HEK293 (cell line): Measurements from ENCODE around the gene KLHL21.

Experiments used
- BCL11A ChIP-seq: fragments of 450-650 bp; formaldehyde crosslinking; IDR thresholded peaks from 2 replicates; pipeline ENCODE4 v1.5.1; 2016; ENCODE audit warnings: low read depth, missing biosample characterization, missing genetic modification characterization
- ELK4 ChIP-seq: IDR thresholded peaks from 2 replicates; pipeline ENCODE4 v1.6.1; 2011; ENCODE audit warnings: mild to moderate bottlenecking, low read depth, low read length, borderline replicate concordance
- GLI4 ChIP-seq: fragments of 450-650 bp; formaldehyde crosslinking; IDR thresholded peaks from 2 replicates; pipeline ENCODE4 v1.5.1; 2016; ENCODE audit warnings: missing biosample characterization, missing genetic modification characterization
- OSR2 ChIP-seq: fragments of 450-650 bp; formaldehyde crosslinking; IDR thresholded peaks from 2 replicates; pipeline ENCODE4 v1.5.1; 2016; ENCODE audit warnings: missing biosample characterization, missing genetic modification characterization
- OVOL3 ChIP-seq: fragments of 450-650 bp; formaldehyde crosslinking; IDR thresholded peaks from 2 replicates; pipeline ENCODE4 v1.5.1; 2016; ENCODE audit warnings: missing biosample characterization, missing genetic modification characterization
- PATZ1 ChIP-seq: fragments of 450-650 bp; formaldehyde crosslinking; IDR thresholded peaks from 2 replicates; pipeline ENCODE4 v1.5.1; 2016; ENCODE audit warnings: missing biosample characterization, missing genetic modification characterization
- PRDM4 ChIP-seq: fragments of 450-650 bp; formaldehyde crosslinking; IDR thresholded peaks from 2 replicates; pipeline ENCODE4 v1.5.1; 2017; ENCODE audit warnings: missing biosample characterization, missing genetic modification characterization
- ZBTB1 ChIP-seq: fragments of 450-650 bp; formaldehyde crosslinking; IDR thresholded peaks from 2 replicates; pipeline ENCODE4 v1.5.1; 2016; ENCODE audit warnings: missing biosample characterization, missing genetic modification characterization
- ZBTB20 ChIP-seq: fragments of 450-650 bp; formaldehyde crosslinking; IDR thresholded peaks from 2 replicates; pipeline ENCODE4 v1.5.1; 2016; ENCODE audit warnings: missing biosample characterization, missing genetic modification characterization
- ZBTB21 ChIP-seq: fragments of 450-650 bp; formaldehyde crosslinking; IDR thresholded peaks from 2 replicates; pipeline ENCODE4 v1.5.1; 2017; ENCODE audit warnings: missing biosample characterization, missing genetic modification characterization
- ZBTB49 ChIP-seq: fragments of 450-650 bp; formaldehyde crosslinking; IDR thresholded peaks from 2 replicates; pipeline ENCODE4 v1.5.1; 2016; ENCODE audit warnings: missing biosample characterization, missing genetic modification characterization, low read depth
- ZIC2 ChIP-seq: fragments of 450-650 bp; formaldehyde crosslinking; IDR thresholded peaks from 2 replicates; pipeline ENCODE4 v1.5.1; 2016; ENCODE audit warnings: missing biosample characterization, missing genetic modification characterization
- ZNF140 ChIP-seq: fragments of 450-650 bp; formaldehyde crosslinking; IDR thresholded peaks from 2 replicates; pipeline ENCODE4 v1.5.1; 2016; ENCODE audit warnings: missing biosample characterization, missing genetic modification characterization
- ZNF169 ChIP-seq: fragments of 450-650 bp; formaldehyde crosslinking; IDR thresholded peaks from 2 replicates; pipeline ENCODE4 v1.5.1; 2016; ENCODE audit warnings: missing biosample characterization, missing genetic modification characterization
- ZNF175 ChIP-seq: fragments of 450-650 bp; formaldehyde crosslinking; IDR thresholded peaks from 2 replicates; pipeline ENCODE4 v1.5.1; 2016; ENCODE audit warnings: missing biosample characterization, missing genetic modification characterization
- ZNF19 ChIP-seq: fragments of 450-650 bp; formaldehyde crosslinking; IDR thresholded peaks from 2 replicates; pipeline ENCODE4; 2016; ENCODE audit warnings: missing biosample characterization, missing genetic modification characterization, low read depth
- ZNF248 ChIP-seq: fragments of 450-650 bp; formaldehyde crosslinking; IDR thresholded peaks from 2 replicates; pipeline ENCODE4 v1.5.1; 2017; ENCODE audit warnings: missing biosample characterization, missing genetic modification characterization
- ZNF26 ChIP-seq: fragments of 450-650 bp; formaldehyde crosslinking; IDR thresholded peaks from 2 replicates; pipeline ENCODE4 v1.5.1; 2016; ENCODE audit warnings: missing biosample characterization, missing genetic modification characterization
- ZNF266 ChIP-seq: fragments of 450-650 bp; formaldehyde crosslinking; IDR thresholded peaks from 2 replicates; pipeline ENCODE4 v1.5.1; 2016; ENCODE audit warnings: missing biosample characterization, missing genetic modification characterization, low read depth
- ZNF311 ChIP-seq: fragments of 450-650 bp; formaldehyde crosslinking; IDR thresholded peaks from 2 replicates; pipeline ENCODE4 v1.5.1; 2017; ENCODE audit warnings: missing biosample characterization, missing genetic modification characterization, borderline replicate concordance
- ZNF324 ChIP-seq: fragments of 450-650 bp; formaldehyde crosslinking; IDR thresholded peaks from 2 replicates; pipeline ENCODE4 v1.5.1; 2016; ENCODE audit warnings: missing biosample characterization, missing genetic modification characterization
- ZNF335 ChIP-seq: fragments of 450-650 bp; formaldehyde crosslinking; conservative IDR thresholded peaks from 2 replicates; pipeline ENCODE4 v1.5.1; 2016; ENCODE audit warnings: missing biosample characterization, missing genetic modification characterization
- ZNF350 ChIP-seq: fragments of 450-650 bp; formaldehyde crosslinking; IDR thresholded peaks from 2 replicates; pipeline ENCODE4 v1.5.0; 2017; ENCODE audit warnings: missing biosample characterization, mild to moderate bottlenecking, missing genetic modification characterization
- ZNF473 ChIP-seq: fragments of 450-650 bp; formaldehyde crosslinking; IDR thresholded peaks from 2 replicates; pipeline ENCODE4 v1.5.1; 2017; ENCODE audit warnings: missing biosample characterization, missing genetic modification characterization
- ZNF510 ChIP-seq: fragments of 450-650 bp; formaldehyde crosslinking; IDR thresholded peaks from 2 replicates; pipeline ENCODE4 v1.5.1; 2018; ENCODE audit warnings: mild to moderate bottlenecking, missing genetic modification characterization, missing biosample characterization; ENCODE audit not compliant: insufficient replicate concordance
- ZNF521 ChIP-seq: fragments of 450-650 bp; formaldehyde crosslinking; IDR thresholded peaks from 2 replicates; pipeline ENCODE4 v1.5.1; 2017; ENCODE audit warnings: missing biosample characterization, mild to moderate bottlenecking, missing genetic modification characterization
- ZNF555 ChIP-seq: fragments of 450-650 bp; formaldehyde crosslinking; conservative IDR thresholded peaks from 2 replicates; pipeline ENCODE4 v1.5.1; 2017; ENCODE audit warnings: missing biosample characterization, mild to moderate bottlenecking, missing genetic modification characterization, inconsistent platforms
- ZNF585B ChIP-seq: fragments of 450-650 bp; formaldehyde crosslinking; IDR thresholded peaks from 2 replicates; pipeline ENCODE4 v1.5.1; 2016; ENCODE audit warnings: missing biosample characterization, missing genetic modification characterization
- ZNF596 ChIP-seq: fragments of 450-650 bp; IDR thresholded peaks from 2 replicates; pipeline ENCODE4 v1.5.0; 2018; ENCODE audit warnings: missing biosample characterization, mild to moderate bottlenecking, missing genetic modification characterization, moderate library complexity
- ZNF600 ChIP-seq: fragments of 450-650 bp; formaldehyde crosslinking; IDR thresholded peaks from 2 replicates; pipeline ENCODE4 v1.5.1; 2016; ENCODE audit warnings: missing biosample characterization, missing genetic modification characterization
- ZNF785 ChIP-seq: fragments of 450-650 bp; formaldehyde crosslinking; IDR thresholded peaks from 2 replicates; pipeline ENCODE4 v1.5.1; 2016; ENCODE audit warnings: missing biosample characterization, missing genetic modification characterization
- ZSCAN30 ChIP-seq: fragments of 450-650 bp; IDR thresholded peaks from 2 replicates; pipeline ENCODE4 v1.5.1; 2018; ENCODE audit warnings: missing biosample characterization, mild to moderate bottlenecking, missing genetic modification characterization, moderate library complexity

The KLHL21 gene

GRCh38 chr1:6624710-6625583 is 22.3 kb upstream of the KLHL21 start, which contains the start of gene THAP3 (continued):
- TF ChIP-seq ZNF26 (tag by site-specific recombination) (no peak), GLI4 (tag by site-specific recombination) (no peak), ZBTB21 (tag by site-specific recombination) (peak; percentile 76), ZBTB1 (tag by site-specific recombination) (no peak), ZNF596 (0 out of 2 replicates have a peak, but pooled peaks have one; percentile 14), ZNF510 (no peak), ZBTB49 (tag by site-specific recombination) (no peak), ZNF521 (no peak), OSR2 (tag by site-specific recombination) (no peak), ZNF175 (tag by site-specific recombination) (no peak), BCL11A (tag by site-specific recombination) (no peak), PATZ1 (tag by site-specific recombination) (peak; percentile 92), ZNF473 (tag by site-specific recombination) (no peak), ZNF324 (tag by site-specific recombination) (0 out of 2 replicates have a peak, but pooled peaks have one; percentile 37), ZSCAN30 (tag by site-specific recombination) (peak; percentile 58; the same call in 1 of the 2 replicates), ZIC2 (no peak), ZNF19 (tag by site-specific recombination) (no peak), ZNF555 (no peak), ZNF140 (tag by site-specific recombination) (no peak), ZBTB20 (tag by site-specific recombination) (peak; percentile 82), ZNF335 (tag by site-specific recombination) (peak; percentile 61), OVOL3 (tag by site-specific recombination) (no peak), ZNF785 (no peak), PRDM4 (no peak), ZNF169 (tag by site-specific recombination) (no peak), ZNF585B (no peak), ZNF266 (tag by site-specific recombination) (no peak), ZNF600 (peak; percentile 92), ZNF248 (tag by site-specific recombination) (no peak), ZNF350 (tag by site-specific recombination) (no peak), ZNF311 (no peak), ELK4 (no peak)
